ENCODE measurements around the gene FNDC3B. TPM values are rescaled to one million over a fixed set of nuclear protein-coding genes. Genes with fewer than 3 reads are reported as not detected.

Gene FNDC3B
- total RNA-seq, 1 donor: 139 TPM

DNA sequence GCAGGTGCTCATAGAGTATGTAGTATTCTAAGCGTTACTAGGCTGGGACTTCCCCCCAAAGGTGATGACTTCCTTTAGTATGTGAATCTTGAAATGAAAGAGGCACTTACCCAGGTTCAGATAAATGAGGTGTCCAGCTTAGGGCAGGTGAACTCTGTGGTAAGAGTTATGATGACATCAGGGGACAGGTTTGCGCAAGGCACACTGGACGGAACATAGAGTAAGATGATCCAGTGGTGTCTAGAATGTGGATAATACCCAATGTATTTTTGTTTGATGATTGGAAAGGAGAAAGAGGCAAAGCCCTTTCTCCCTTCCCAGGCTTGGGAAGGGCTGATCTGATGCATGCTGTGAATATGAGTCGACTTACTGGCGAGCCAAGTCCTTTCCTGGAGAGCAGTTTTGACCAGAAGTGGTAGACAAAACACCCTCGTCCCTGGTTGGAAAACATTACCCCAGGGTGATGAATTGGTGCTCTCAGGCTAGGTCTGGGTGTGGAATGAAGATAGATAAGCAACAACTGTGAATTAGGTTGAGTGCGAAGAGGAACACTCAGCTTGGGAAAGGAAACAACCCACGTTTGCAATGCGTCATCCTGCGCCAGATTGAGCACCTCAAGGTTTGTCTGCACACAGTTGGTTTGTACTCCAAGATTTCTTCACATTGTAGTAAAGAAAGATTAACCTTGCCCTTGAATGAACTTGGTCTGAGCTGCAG is 284.7 kb downstream of the FNDC3B start:
- no peak overlapping the region for H3K4me3 ChIP-seq (ENCODE audit: low read depth, low read length)
- TF ChIP-seq, protein P1, sequence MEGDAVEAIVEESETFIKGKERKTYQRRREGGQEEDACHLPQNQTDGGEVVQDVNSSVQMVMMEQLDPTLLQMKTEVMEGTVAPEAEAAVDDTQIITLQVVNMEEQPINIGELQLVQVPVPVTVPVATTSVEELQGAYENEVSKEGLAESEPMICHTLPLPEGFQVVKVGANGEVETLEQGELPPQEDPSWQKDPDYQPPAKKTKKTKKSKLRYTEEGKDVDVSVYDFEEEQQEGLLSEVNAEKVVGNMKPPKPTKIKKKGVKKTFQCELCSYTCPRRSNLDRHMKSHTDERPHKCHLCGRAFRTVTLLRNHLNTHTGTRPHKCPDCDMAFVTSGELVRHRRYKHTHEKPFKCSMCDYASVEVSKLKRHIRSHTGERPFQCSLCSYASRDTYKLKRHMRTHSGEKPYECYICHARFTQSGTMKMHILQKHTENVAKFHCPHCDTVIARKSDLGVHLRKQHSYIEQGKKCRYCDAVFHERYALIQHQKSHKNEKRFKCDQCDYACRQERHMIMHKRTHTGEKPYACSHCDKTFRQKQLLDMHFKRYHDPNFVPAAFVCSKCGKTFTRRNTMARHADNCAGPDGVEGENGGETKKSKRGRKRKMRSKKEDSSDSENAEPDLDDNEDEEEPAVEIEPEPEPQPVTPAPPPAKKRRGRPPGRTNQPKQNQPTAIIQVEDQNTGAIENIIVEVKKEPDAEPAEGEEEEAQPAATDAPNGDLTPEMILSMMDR (IDR thresholded peaks at IDR 0.05; ENCODE audit: insufficient read depth, low read length): no peak

DNA sequence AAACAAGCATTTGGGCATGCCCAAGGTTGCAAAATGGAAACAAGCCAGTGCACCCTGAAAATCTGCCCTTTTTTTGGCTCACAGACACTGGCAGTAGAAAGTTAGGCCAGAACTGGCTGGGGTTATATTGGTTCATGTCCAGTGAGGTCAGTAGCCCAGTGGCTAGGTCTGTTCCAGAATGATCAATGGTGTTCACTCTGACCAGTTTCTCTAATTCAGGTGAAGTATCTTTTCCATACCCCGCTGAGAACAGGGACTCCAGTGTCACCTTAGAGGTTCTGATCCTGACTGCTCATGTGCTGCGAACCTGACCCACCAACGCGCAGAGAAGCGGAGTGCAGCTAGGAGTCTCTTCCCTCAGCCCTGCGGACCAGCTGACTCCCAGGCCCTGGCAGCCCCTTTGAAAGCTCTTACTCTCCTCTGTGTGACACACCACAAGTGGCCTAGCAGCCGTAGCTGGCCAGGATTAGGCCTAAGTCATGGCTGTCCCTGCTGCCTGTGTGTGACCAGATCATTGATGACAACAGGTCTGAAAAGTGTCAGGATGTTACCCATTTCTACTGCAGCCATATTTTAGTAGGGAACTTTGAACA is 285.3 kb downstream of the FNDC3B start:
- TF ChIP-seq, protein P1 (IDR thresholded peaks at IDR 0.05; ENCODE audit: insufficient read depth, low read length): no peak
- no peak for DNase-seq (ENCODE audit: low read depth)
- H3K4me3 ChIP-seq (ENCODE audit: low read depth, low read length): no peak overlapping the region

More for the DNA sequence above, 284.7 kb downstream of the FNDC3B start:
- DNase-seq (ENCODE audit: low read depth): peak; percentile 82

DNA sequence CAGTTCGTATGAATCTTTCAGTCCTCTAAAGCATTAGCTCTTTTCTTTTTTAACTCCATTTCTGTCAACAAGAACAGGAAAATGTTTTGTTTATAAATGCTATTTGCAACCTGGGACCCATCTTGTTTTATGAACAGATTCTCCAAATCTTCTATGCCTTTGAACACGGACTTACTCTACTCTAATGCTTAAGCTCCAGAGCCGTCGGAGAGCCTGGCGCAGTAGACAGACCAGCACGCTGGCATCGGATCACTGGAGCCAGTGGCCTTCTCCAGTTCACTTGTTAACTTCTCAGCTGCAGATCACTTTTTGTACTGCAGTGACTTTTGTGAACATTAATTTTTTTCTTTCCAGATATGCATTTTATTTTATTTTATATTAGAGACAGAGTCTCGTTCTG is 286.1 kb downstream of the FNDC3B start:
- no peak for DNase-seq (ENCODE audit: low read depth)

DNA sequence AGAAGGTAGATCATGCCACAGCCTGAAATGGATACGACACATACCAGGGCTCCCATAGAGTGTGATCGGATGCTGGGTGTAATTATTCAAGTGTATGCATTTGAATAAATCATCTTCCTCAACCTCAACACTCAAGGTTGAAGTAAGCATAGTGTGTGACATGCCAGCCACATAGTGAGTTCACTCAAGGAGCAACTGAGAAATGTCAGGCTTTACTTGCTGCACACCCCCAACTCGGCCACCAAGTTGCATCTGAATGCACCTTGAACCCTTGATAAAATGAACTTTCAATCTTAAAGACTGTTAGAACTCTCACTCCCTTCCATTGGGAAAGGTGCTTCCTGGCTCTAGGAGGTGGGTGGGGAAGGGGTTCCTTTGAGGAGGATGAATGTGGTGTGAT is 287.6 kb downstream of the FNDC3B start:
- DNase-seq (ENCODE audit: low read depth): no peak
- no peak overlapping the region for H3K4me3 ChIP-seq (ENCODE audit: low read depth, low read length)
- TF ChIP-seq, protein P1 (IDR thresholded peaks at IDR 0.05; ENCODE audit: insufficient read depth, low read length): no peak

More for the DNA sequence above, 286.1 kb downstream of the FNDC3B start:
- no peak overlapping the region for H3K4me3 ChIP-seq (ENCODE audit: low read depth, low read length)
- TF ChIP-seq, protein P1 (IDR thresholded peaks at IDR 0.05; ENCODE audit: insufficient read depth, low read length): no peak

DNA sequence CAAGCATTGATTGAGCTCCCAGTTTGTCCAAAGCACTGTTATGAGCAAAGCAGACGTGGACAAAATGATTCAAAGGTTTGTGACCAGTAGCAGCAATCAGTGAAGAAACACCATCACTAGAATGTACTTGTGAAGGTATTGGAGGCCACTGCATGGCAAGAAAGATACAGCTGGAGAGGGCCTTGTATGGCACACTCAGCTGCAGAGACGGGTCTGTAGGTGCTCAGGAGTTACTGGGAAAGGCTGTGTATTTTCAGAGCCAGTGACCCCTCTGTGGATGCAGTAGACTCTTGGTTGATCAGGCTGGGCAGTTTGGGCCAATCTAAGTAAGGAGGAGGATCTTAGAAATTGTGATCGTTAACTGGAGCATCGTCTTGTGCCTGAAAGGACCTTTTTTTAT is 288.9 kb downstream of the FNDC3B start:
- DNase-seq (ENCODE audit: low read depth): no peak
- H3K4me3 ChIP-seq (ENCODE audit: low read depth, low read length): no peak overlapping the region
- TF ChIP-seq, protein P1 (IDR thresholded peaks at IDR 0.05; ENCODE audit: insufficient read depth, low read length): no peak

DNA sequence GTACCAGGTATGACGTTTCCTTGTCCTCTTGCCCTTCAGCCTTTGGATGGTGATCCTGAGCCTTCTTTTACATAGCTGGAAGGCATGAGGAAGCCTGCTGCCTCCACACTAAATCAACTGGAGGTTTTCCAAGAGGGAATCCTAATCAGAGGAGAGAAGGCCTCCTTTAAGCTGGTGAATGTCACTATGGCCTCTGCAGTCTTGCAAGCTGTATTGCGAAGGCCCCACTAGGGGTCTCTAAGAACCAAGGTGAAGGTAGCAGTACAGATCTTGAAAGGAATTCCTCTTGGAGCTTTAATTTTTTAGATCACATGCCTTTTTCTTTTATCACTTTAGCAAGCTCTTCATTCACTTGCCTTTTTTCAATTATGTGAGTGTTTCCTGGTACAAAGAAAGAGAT is 289.7 kb downstream of the FNDC3B start:
- no peak for DNase-seq (ENCODE audit: low read depth)
- no peak overlapping the region for H3K4me3 ChIP-seq (ENCODE audit: low read depth, low read length)
- TF ChIP-seq, protein P1 (IDR thresholded peaks at IDR 0.05; ENCODE audit: insufficient read depth, low read length): no peak

All from fibroblast of the aortic adventitia (primary cell).